AG10803 (cell line): Measurements from ENCODE around the gene PRSS21.

Source experiments
- DNase-seq: peaks from one replicate; pipeline ENCODE4 v3.0.0; 2010; ENCODE audit warnings: low read depth
- H3K4me3 ChIP-seq: 2 replicates; pipeline ENCODE4 v1.5.1; 2011; ENCODE audit warnings: mild to moderate bottlenecking, low read length, control low read depth
- CTCF ChIP-seq: conservative IDR thresholded peaks from 2 replicates; pipeline ENCODE4 v1.5.1; 2011; ENCODE audit warnings: mild to moderate bottlenecking, low read length, control low read depth, inconsistent platforms

Gene PRSS21

DNA sequence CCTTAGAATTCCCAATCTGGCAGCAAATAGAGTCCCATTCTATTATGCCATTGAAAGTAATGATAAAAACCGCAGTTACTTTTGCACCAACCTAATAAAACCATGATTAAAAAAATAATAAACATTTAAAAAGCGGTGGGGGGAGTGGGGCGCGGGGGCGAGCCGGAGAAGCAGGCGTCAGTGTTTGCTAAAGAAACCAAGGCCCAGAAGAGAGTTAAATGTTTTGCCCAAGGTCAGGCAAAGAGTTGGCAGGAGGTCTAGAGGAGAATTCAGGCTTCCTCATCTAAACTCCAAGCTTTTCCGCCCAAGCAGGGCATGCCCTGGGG is 50.6 kb downstream of the PRSS21 start:
- no peak for TF ChIP-seq CTCF
- DNase-seq, result no peak
- peak overlapping the region; percentile 73 for H3K4me3 ChIP-seq

DNA sequence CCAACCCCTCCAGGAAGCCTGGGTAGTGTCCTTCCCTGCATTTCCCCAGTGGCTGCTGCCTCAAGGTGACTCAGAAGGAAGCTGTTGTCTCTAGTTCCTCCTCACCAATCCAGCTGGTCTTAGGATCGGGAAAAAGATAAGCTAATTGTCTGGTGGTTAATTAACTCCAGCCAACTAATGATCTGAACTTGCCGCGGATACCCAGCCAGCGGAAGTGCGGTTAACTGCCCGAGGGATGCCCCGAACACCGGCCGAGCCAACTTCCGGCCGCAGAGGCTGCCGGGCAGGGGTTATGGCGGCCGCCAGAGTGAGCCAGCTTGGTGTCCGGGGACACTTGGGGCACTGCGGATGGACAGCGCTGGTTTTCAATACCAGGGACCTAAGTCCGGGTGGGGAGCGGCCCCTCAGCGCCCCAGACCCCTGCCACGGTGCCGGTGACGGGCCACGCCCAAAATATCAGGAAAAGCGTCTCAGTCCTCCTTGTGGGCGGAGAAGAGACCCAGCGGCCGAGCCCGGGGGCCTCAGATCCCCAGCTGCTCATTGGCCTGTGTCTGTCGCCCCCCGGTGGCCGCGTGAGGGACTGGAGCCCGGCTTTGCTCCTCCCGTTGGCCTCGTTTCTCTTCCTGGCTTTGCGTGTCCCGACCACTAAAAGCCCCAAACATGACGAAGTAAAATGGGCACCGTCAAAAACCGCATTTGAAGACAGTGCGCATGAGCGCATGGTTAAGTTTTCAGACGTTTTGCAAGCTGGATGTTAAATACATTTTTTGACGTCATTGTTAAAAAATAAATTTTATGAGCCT is 51.2 kb downstream of the PRSS21 start:
- DNase-seq, result peak; percentile 92
- peak overlapping the region; percentile 73 for H3K4me3 ChIP-seq
- peak; percentile 85 for TF ChIP-seq CTCF
